ACC112 (cell line): ENCODE measurements around the gene FBXW11.
"Not testable (repeated sequence)": the region's sequence is repeated elsewhere in the genome, so short reads cannot be mapped to it uniquely, and the experiment has no call there.

ENCODE experiments used
- H2AFZ ChIP-seq: fragments of 200-600 bp; sonication (generic); one replicate; pipeline ENCODE4 v1.6.0; 2017; ENCODE audit warnings: antibody characterized with exemption, low read length; ENCODE audit not compliant: unreplicated experiment
- H3K27ac ChIP-seq: fragments of 200-600 bp; sonication (generic); 2 replicates; pipeline ENCODE4 v1.5.1; 2014; ENCODE audit warnings: low read depth, mild to moderate bottlenecking, antibody characterized with exemption, low read length, moderate library complexity
- H3K27me3 ChIP-seq: fragments of 200-600 bp; sonication (generic); 2 replicates; pipeline ENCODE4 v1.6.1; 2014; ENCODE audit warnings: mild to moderate bottlenecking, antibody characterized with exemption, low read length, moderate library complexity, mixed read lengths; ENCODE audit not compliant: insufficient read depth
- H3K36me3 ChIP-seq: fragments of 200-600 bp; sonication (generic); 2 replicates; pipeline ENCODE4 v1.6.1; 2016; ENCODE audit warnings: mild to moderate bottlenecking, antibody characterized with exemption, low read length, moderate library complexity, mixed read lengths; ENCODE audit not compliant: insufficient read depth
- H3K4me1 ChIP-seq: fragments of 200-600 bp; sonication (generic); one replicate; pipeline ENCODE4 v1.6.1; 2016; ENCODE audit warnings: low read length, mixed read lengths; ENCODE audit not compliant: insufficient read depth, unreplicated experiment, control insufficient read depth
- H3K4me3 ChIP-seq: fragments of 200-600 bp; sonication (generic); 2 replicates; pipeline ENCODE4 v1.5.1; 2014; ENCODE audit warnings: mild to moderate bottlenecking, low read depth, low read length
- H3K79me2 ChIP-seq: fragments of 200-600 bp; sonication (generic); one replicate; pipeline ENCODE4 v1.6.0; 2016; ENCODE audit warnings: low read length; ENCODE audit not compliant: control insufficient read depth, unreplicated experiment, insufficient read depth

FBXW11 gene

GRCh38 chr5:171953860-171954701, 52.4 kb downstream of the FBXW11 start:
- Histone ChIP-seq H3K4me1 (peaks cover 52% of the 10 kb centered on the region), H3K4me3 (peak overlapping the region; percentile 35), H3K36me3 (no peaks in the 10 kb centered on the region), H2AFZ (peak overlapping the region; percentile 11), H3K27me3 (no peaks in the 10 kb centered on the region), H3K27ac (peak overlapping the region; percentile 82), H3K79me2 (peaks cover 85% of the 10 kb centered on the region)

- Histone ChIP-seq H3K4me1 (peaks cover 50% of the 10 kb centered on the region), H3K79me2 (peaks cover 79% of the 10 kb centered on the region), H3K4me3 (no peak overlapping the region), H3K27ac (no peak overlapping the region), H3K36me3 (no peaks in the 10 kb centered on the region), H3K27me3 (no peaks in the 10 kb centered on the region), H2AFZ (no peak overlapping the region)
Observed at GRCh38 chr5:171952021-171952420, 54.4 kb downstream of the FBXW11 start.

GRCh38 chr5:171951218-171951617, 55.2 kb downstream of the FBXW11 start:
- Histone ChIP-seq H3K79me2 (peaks cover 75% of the 10 kb centered on the region), H3K4me1 (peaks cover 42% of the 10 kb centered on the region), H3K36me3 (no peaks in the 10 kb centered on the region), H3K27me3 (no peaks in the 10 kb centered on the region), H3K27ac (no peak overlapping the region), H2AFZ (no peak overlapping the region), H3K4me3 (no peak overlapping the region)

- Histone ChIP-seq H2AFZ (no peak overlapping the region), H3K79me2 (peaks cover 61% of the 10 kb centered on the region), H3K27ac (no peak overlapping the region), H3K27me3 (no peaks in the 10 kb centered on the region), H3K4me1 (peaks cover 21% of the 10 kb centered on the region), H3K4me3 (no peak overlapping the region), H3K36me3 (no peaks in the 10 kb centered on the region)
Observed at GRCh38 chr5:171946000-171946781, 60.2 kb downstream of the FBXW11 start.

GRCh38 chr5:171945476-171945875, 61.0 kb downstream of the FBXW11 start:
- H3K27ac ChIP-seq: 0 out of 2 replicates have a peak overlapping the region, but pooled peaks have one; percentile 4
- no peaks in the 10 kb centered on the region for H3K27me3 ChIP-seq
- H3K79me2 ChIP-seq: peaks cover 56% of the 10 kb centered on the region
- no peaks in the 10 kb centered on the region for H3K36me3 ChIP-seq
- H2AFZ ChIP-seq: no peak overlapping the region
- no peak overlapping the region for H3K4me3 ChIP-seq
- peaks cover 21% of the 10 kb centered on the region for H3K4me1 ChIP-seq

- H3K36me3 ChIP-seq: no peaks in the 10 kb centered on the region
- no peak overlapping the region for H2AFZ ChIP-seq
- H3K27ac ChIP-seq: 0 out of 2 replicates have a peak overlapping the region, but pooled peaks have one; percentile 4
- H3K79me2 ChIP-seq: peaks cover 56% of the 10 kb centered on the region
- no peak overlapping the region for H3K4me3 ChIP-seq
- H3K27me3 ChIP-seq: no peaks in the 10 kb centered on the region
- peaks cover 21% of the 10 kb centered on the region for H3K4me1 ChIP-seq
Observed at GRCh38 chr5:171945066-171945465, 61.4 kb downstream of the FBXW11 start.

GRCh38 chr5:171942112-171942516, 64.3 kb downstream of the FBXW11 start:
- H3K27ac ChIP-seq, H3K27me3 ChIP-seq, H2AFZ ChIP-seq, H3K4me3 ChIP-seq, H3K36me3 ChIP-seq: not testable (repeated sequence)
- Histone ChIP-seq H3K4me1 (peaks cover 15% of the 10 kb centered on the region), H3K79me2 (peaks cover 54% of the 10 kb centered on the region)

- not testable (repeated sequence) for H3K27ac ChIP-seq, H3K4me3 ChIP-seq, H3K36me3 ChIP-seq, H2AFZ ChIP-seq, H3K27me3 ChIP-seq
- Histone ChIP-seq H3K79me2 (peaks cover 58% of the 10 kb centered on the region), H3K4me1 (peaks cover 15% of the 10 kb centered on the region)
Observed at GRCh38 chr5:171941675-171942074, 64.8 kb downstream of the FBXW11 start.

GRCh38 chr5:171941275-171941674, 65.2 kb downstream of the FBXW11 start:
- not testable (repeated sequence) for H3K27ac ChIP-seq, H2AFZ ChIP-seq, H3K36me3 ChIP-seq, H3K4me3 ChIP-seq, H3K27me3 ChIP-seq
- Histone ChIP-seq H3K4me1 (peaks cover 15% of the 10 kb centered on the region), H3K79me2 (peaks cover 55% of the 10 kb centered on the region)

- no peaks in the 10 kb centered on the region for H3K27me3 ChIP-seq
- H2AFZ ChIP-seq: no peak overlapping the region
- H3K79me2 ChIP-seq: peaks cover 43% of the 10 kb centered on the region
- H3K4me3 ChIP-seq: no peak overlapping the region
- no peak overlapping the region for H3K27ac ChIP-seq
- no peaks in the 10 kb centered on the region for H3K36me3 ChIP-seq
- peaks cover 3% of the 10 kb centered on the region for H3K4me1 ChIP-seq
Observed at GRCh38 chr5:171939951-171940350, 66.5 kb downstream of the FBXW11 start.
